ENCODE measurements around the gene POU2F1. TPM values are rescaled to one million over a fixed set of nuclear protein-coding genes. Genes with fewer than 3 reads are reported as not detected.

Gene POU2F1
- total and polyA plus RNA-seq, 2 donors (not counting 1 experiment from before 2014, with no cell fraction given), result 5.2 to 48.8 TPM

- no peak overlapping the region for H3K27ac Mint-ChIP-seq
- WGBS (ENCODE audit: insufficient coverage), result 100% methylated on average over 1 of the region's 3 CpGs
Measured at GRCh38 chr1:167185062-167185461, 35.6 kb upstream of the POU2F1 start.

More at GRCh38 chr1:167185062-167185461, 35.6 kb upstream of the POU2F1 start:
- intact Hi-C loops (cut with micrococcal nuclease), result no loop called here
- ChIA-PET POLR2A (no interaction called here), CTCF (interaction anchor here (0.7 kb wide), 1 partner anchor 259 kb away, joined by 3 read pairs; no protein-coding TSS in a partner anchor)
- no peak overlapping the region for H3K4me3 ChIP-seq (ENCODE audit: control extremely low read depth in 1 of 5, extremely low read depth in 1 of 5, insufficient read depth in 1 of 5, low read depth in 2 of 5, low read length in 4 of 5)
- no peaks in the 10 kb centered on the region for H3K36me3 ChIP-seq (replicated peaks in 1 of 2; ENCODE audit: control extremely low read depth in 1 of 2, control insufficient read depth in 1 of 2, extremely low read depth in 1 of 2, insufficient read depth in 2 of 2, low read length in 1 of 2)
- H3K27ac ChIP-seq (ENCODE audit: low read length in 2 of 2), result no peak overlapping the region
- H3K27me3 Mint-ChIP-seq, result peaks cover 3% of the 10 kb centered on the region
- no peaks in the 10 kb centered on the region for H3K4me1 Mint-ChIP-seq
- peaks cover 0 to 6% (median 0%) of the 10 kb centered on the region in 4 experiments for H3K27me3 ChIP-seq (replicated peaks in 1 of 4; ENCODE audit: control extremely low read depth in 1 of 4, control insufficient read depth in 3 of 4, insufficient read depth in 4 of 4, low read length in 3 of 4)
- no peak for TF ChIP-seq EZH2 (IDR thresholded peaks at IDR 0.05; ENCODE audit: borderline replicate concordance, insufficient read depth, low read depth, low read length, poor library complexity, severe bottlenecking)
- no peak for TF ChIP-seq CTCF (IDR thresholded peaks at IDR 0.05)
- H4K20me1 ChIP-seq (ENCODE audit: control insufficient read depth, insufficient read depth, low read length, poor library complexity, severe bottlenecking), result no peaks in the 10 kb centered on the region
- H3K4me1 ChIP-seq (ENCODE audit: control insufficient read depth in 2 of 2, insufficient read depth in 2 of 2, low read length in 2 of 2), result no peaks in the 10 kb centered on the region
- H3K4me3 Mint-ChIP-seq, result no peak overlapping the region
- H3K9me3 Mint-ChIP-seq (ENCODE audit: insufficient read depth), result no peaks in the 10 kb centered on the region
- ATAC-seq (ENCODE audit: low read depth) (no peak), DNase-seq (no peak)
- no peak overlapping the region for H2AFZ ChIP-seq (ENCODE audit: insufficient read depth, low read depth, low read length, poor library complexity, severe bottlenecking)
- no peak overlapping the region for H3K4me2 ChIP-seq (replicated peaks; ENCODE audit: low read depth, low read length, poor library complexity, severe bottlenecking)
- H3K9ac ChIP-seq (ENCODE audit: low read length), result no peak overlapping the region
- peaks cover 0 to 4% (median 0%) of the 10 kb centered on the region in 3 donors for H3K9me3 ChIP-seq (ENCODE audit: control extremely low read depth in 1 of 3, control insufficient read depth in 2 of 3, insufficient read depth in 1 of 3, low read length in 2 of 3)
- no peaks in the 10 kb centered on the region for H3K79me2 ChIP-seq (ENCODE audit: control insufficient read depth, insufficient read depth, low read length)
